SH-SY5Y (cell line): ENCODE data around the gene SPIN1.

Experiments
- GATA2 ChIP-seq: IDR thresholded peaks from 2 replicates; pipeline ENCODE4 v1.6.1; 2011; ENCODE audit warnings: mild to moderate bottlenecking, low read depth, low read length
- GATA3 ChIP-seq: IDR thresholded peaks from 2 replicates; pipeline ENCODE4 v1.6.1; 2011; ENCODE audit warnings: low read depth, mild to moderate bottlenecking, low read length, moderate library complexity

GRCh38 chr9:88420227-88420626 is 32.0 kb downstream of the SPIN1 start:
- TF ChIP-seq GATA3 (no peak), GATA2 (no peak)
